Measurements from ENCODE around the gene SNAPIN.

GRCh38 chr1:153684892-153685291 lies 26.4 kb downstream of the SNAPIN start:
- TF ChIP-seq POLR2A (IDR thresholded peaks at IDR 0.05; ENCODE audit: extremely low read depth, insufficient read length) (no peak), CTCF (IDR thresholded peaks at IDR 0.05; ENCODE audit: low read depth, low read length) (no peak)
